Activated naive CD4-positive, alpha-beta T cell treated with Interleukin-2 at 50 U/mL for 16 hours (primary cell): Measurements from ENCODE around the gene NUBP2.

Experiments
- DNase-seq: peaks from one replicate; pipeline ENCODE4 v3.0.0-alpha.2; 2020

Gene NUBP2

DNA sequence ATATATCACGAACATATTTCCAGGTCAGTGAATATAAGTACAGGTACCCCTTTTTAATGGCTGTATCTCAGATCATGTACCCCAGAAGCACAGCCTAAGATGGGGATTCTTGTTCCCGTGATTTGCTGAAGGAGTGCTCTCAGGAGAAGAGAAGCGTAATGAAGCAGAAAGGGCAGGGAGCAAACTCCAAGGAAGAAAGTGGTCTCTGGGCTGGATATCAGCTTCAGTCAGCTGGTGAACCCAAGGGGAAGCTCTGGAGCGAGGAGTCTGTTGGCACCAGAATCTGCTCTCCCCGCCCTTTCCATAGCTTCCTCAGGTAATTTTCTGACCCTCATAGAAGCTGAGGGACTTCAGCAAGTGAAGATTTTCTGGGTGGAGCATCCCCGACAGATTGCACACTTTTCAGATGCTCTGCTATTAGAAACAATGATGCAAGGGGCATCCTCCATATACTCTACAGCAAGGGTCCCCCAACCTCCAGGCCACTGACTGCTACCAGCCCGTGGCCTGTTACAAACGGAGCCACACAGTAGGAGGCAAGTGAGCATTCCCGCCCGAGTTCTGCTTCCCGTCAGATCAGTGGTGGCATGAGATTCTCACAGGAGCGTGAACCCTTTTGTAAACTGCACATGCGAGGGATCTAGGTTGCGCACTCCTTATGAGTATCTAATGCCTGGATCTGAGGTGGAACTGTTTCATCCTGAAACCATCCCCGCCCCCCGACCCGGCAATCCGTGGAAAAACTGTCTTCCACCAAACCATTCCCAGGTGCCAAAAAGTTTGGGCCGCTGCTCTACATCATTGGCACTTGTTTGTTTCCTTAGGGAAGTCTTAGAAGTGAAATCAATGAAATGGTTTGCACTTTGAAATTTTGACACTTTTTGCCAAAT lies 48.7 kb downstream of the NUBP2 start:
- no peak for DNase-seq

DNA sequence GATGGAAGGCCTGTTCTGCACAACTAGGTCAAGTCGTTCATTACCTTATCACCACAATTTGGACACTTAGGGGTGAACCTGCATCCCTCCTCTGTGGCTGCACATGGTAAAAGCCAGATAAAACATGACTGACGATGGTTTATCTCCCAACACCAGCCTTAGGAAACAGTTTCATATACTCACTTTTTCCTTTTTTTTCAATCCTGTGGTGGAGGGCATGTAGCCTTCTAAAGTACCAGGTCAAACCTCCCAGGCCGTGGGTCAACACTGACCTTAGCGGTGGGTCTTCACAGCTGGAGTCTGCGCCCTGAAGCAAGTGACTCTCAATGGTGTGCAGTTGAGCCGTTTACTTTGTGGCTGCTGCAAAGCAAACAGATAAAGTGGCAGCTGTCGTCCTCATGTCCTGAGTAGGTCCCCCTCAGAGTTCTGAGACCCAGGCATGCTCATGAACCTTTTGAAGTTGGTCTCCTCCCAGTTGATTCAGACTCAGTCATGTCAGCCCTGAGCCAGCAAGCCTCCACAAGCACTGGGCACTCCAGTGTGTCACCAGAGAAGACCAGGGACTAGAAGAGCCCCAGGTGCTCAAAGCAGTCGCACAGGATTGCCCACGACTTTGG lies 50.2 kb downstream of the NUBP2 start:
- DNase-seq: no peak

DNA sequence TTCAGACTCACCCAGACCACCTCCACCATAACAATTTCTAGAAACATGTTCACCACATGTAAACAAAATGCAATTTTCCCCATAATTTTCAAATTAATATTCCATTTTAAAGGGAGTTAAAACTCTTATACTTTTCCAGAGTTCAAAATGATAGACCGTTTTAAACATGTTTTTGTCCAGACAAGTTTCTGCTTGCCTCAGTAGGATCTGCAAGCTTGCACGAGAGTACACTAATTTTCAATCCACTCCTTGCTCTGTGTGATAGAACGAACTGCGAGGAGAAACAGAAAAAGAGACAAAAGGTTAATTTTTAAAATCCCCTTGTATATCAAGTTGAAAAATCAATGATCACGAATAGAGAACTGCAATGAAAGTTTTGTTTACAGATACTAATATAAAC lies 51.3 kb downstream of the NUBP2 start:
- DNase-seq: no peak
